ENCODE data around the gene RPL6. TPM values are rescaled to one million over a fixed set of nuclear protein-coding genes. Genes with fewer than 3 reads are reported as not detected.
"Not testable (repeated sequence)": the region's sequence is repeated elsewhere in the genome, so short reads cannot be mapped to it uniquely, and the experiment has no call there.

The RPL6 gene
- 1,000 to 10,000 TPM; 1,499 to 1,523 TPM for total RNA-seq
- 100 to 1,000 TPM; 646 to 758 (median 720) TPM for polyA plus RNA-seq
- total RNA-seq, result 1,048 to 1,884 (median 1,353) reads per million in 6 experiments

DNA sequence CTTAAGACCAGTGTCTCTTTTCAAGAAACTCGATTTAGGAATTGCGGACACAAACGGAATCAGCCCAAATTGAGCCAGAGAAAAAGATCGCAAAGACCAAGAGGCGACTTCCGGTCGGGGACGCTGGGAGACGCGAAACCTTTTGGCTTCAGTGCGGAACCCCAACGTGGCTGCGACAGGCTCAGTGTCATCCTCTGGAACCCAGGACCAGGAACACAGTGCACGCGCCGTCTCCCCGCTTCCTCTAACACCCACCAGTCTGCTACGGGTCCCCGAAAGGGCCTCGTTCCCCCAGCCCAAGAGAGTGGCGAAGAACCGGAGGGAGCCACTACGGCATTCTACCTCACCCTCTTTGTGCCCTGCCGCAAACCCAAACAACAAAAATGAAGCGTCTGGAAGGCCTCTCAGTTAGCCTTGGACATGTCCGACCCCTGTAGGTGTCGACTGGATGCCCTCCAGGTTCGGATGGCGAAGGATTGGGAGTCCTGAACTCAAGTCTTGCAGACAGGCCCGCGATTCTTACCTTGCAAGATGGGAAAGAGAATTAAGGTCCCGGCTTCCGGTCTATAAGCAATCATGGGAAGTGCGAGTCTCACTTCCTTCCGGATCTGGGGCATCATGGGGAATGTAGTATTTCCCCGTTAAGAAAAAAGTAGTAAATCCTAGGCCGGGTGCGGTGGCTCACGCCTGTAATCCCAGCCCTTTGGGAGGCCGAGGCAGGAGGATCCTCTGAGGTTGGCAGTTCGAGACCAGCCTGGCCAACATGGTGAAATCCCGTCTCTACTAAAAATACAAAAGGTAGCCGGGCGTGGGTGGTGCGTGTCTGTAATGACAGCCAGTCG lies at the start of gene RPL6:
Gene RPL6, minus strand, starts transcription at position 542 of the 842 bp plus-strand sequence. CDS start 949 bp downstream, outside the sequence.
- Mint-ChIP-seq H3K27me3 (no peaks in the 10 kb centered on the region), H3K9me3 (no peaks in the 10 kb centered on the region), H3K27ac (peak within 1 kb of the TSS; percentile 99 to 100 (median 100)), H3K36me3 (peaks cover 0 to 47% (median 7%) of the 10 kb centered on the region in 3 donors), H3K4me3 (peak within 1 kb of the TSS; percentile 100), H3K4me1 (peaks cover 23 to 46% (median 42%) of the 10 kb centered on the region in 4 donors)
- ATAC-seq, result peak; percentile 92 to 94
- peak; percentile 45 to 90 (median 78) for DNase-seq
- POLR2A ChIA-PET, result interaction anchor here (1.7 kb wide), 1 partner anchor 9 kb away, joined by 13 read pairs; the partner anchor contains the start of gene PTPN11

DNA sequence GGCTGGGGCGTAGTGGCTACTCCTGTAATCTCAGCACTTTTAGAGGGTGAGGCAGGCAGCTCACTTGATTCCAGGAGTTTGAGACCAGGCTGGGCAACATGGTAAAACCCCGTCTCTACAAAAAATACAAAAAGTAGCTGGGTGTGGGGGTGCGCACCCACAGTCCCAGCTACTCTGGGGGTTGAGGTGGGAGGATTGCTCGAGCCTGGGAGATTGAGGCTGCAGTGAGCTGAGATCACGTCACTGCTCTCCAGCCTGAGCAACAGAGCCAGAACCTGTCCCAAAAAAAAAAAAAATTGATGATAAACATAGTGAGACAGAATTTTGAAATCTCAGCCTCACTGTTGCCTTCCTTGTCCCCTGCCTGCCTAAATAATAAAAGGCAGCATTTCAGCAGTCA lies 49.3 kb upstream of the RPL6 start:
- Mint-ChIP-seq H3K4me3 (no peak overlapping the region), H3K9me3 (peaks cover 0 to 2% (median 0%) of the 10 kb centered on the region in 9 donors), H3K27ac (no peak overlapping the region), H3K4me1 (peaks cover 5 to 7% (median 6%) of the 10 kb centered on the region in 4 donors), H3K27me3 (no peaks in the 10 kb centered on the region), H3K36me3 (peaks cover 9 to 76% (median 39%) of the 10 kb centered on the region in 3 donors)
- DNase-seq, result no peak
- ATAC-seq, result no peak
- POLR2A ChIA-PET, result no interaction called here

DNA sequence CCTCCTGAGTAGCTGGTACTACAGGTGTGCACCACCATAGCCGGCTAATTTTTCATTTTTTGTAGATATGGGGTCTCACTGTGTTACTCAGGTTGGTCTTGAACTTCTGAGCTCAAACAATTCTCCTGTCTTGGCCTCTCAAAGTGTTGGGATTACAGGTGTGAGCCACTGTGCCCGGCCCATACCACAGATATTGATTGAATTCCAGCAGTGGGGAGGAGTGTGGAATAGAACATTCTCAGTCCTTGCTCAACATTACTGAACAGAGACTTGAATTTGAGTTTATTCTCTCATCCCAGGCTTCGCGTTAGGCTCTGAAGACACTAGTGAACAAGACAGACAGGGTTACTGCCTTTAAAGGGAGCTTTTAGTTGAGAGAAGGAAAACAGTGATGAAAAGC lies 48.9 kb upstream of the RPL6 start:
- Mint-ChIP-seq H3K4me1 (peaks cover 2 to 7% (median 5%) of the 10 kb centered on the region in 4 donors), H3K27me3 (no peaks in the 10 kb centered on the region), H3K9me3 (peaks cover 0 to 2% (median 0%) of the 10 kb centered on the region in 9 donors), H3K36me3 (peaks cover 9 to 79% (median 39%) of the 10 kb centered on the region in 3 donors), H3K27ac (no peak overlapping the region), H3K4me3 (no peak overlapping the region)
- no peak for DNase-seq
- POLR2A ChIA-PET, result no interaction called here
- ATAC-seq, result no peak

DNA sequence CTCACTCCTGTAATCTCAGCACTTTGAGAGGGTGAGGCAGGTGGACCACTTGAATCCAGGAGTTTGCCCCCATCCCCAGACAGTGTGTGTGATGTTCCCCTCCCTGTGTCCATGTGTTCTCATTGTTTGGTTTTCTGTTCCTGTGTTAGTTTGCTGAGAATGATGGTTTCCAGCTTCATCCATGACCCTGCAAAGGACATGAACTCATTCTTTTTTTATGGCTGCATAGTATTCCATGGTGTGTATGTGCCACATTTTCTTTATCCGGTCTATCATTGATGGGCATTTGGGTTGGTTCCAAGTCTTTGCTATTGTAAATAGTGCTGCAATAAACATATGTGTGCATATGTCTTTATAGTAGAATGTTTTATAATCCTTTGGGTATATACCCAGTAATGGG lies 47.7 kb upstream of the RPL6 start:
- DNase-seq, H3K4me1 Mint-ChIP-seq, POLR2A ChIA-PET, H3K27me3 Mint-ChIP-seq, ATAC-seq, H3K9me3 Mint-ChIP-seq, H3K4me3 Mint-ChIP-seq: not testable (repeated sequence)
- Mint-ChIP-seq H3K36me3 (peaks cover 9 to 83% (median 40%) of the 10 kb centered on the region in 3 donors), H3K27ac (peak overlapping the region in 1 of 10 donors; percentile 13)

DNA sequence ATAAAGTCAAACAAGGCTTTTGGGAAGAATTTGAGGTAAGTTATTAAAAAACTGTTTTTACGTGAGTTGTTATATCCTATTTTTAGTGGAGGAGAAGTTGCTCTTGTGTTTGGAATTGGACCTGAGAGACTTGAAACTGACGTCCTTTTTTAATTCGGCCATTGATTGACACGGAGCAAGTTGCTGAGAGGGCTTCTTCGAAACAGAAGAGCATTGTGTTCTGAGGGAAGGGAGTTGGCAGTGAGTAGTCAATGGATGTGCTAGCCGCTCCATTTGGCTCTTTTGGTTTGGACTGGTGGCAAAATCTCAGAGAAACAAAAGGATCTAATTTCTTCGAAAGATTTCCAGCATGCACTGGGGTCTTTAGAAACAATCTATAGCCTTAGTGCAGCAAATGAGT lies 46.6 kb upstream of the RPL6 start:
- H3K4me1 Mint-ChIP-seq, result peaks cover 0 to 6% (median 5%) of the 10 kb centered on the region in 4 donors
- H3K36me3 Mint-ChIP-seq, result peaks cover 9 to 82% (median 39%) of the 10 kb centered on the region in 3 donors
- ATAC-seq, result no peak
- no peak overlapping the region for H3K4me3 Mint-ChIP-seq
- H3K27me3 Mint-ChIP-seq, result no peaks in the 10 kb centered on the region
- POLR2A ChIA-PET, result no interaction called here
- H3K27ac Mint-ChIP-seq, result no peak overlapping the region
- peaks cover 0 to 2% (median 0%) of the 10 kb centered on the region in 9 donors for H3K9me3 Mint-ChIP-seq
- no peak for DNase-seq

DNA sequence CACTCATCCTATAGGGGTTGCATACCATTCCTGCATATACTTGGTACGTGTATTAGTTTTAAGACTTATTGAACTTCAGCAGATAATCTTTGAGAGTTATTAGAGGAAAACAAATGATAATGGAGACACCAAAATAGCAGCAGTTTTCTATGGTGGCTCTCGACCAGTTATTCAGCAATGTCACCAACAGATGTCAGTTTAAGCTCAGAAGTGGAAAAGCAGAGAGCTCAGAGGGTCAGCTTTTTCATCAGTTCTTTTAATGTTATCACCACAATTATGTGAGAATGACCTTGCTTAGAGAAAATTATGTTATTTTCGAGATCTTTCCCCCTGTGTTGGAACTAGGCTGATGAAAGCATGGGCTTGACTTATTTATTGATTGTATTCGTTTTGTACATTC lies 41.3 kb upstream of the RPL6 start:
- POLR2A ChIA-PET, result no interaction called here
- DNase-seq (no peak), ATAC-seq (no peak)
- H3K4me1 Mint-ChIP-seq, result peaks cover 3 to 12% (median 6%) of the 10 kb centered on the region in 4 donors
- H3K27me3 Mint-ChIP-seq, result no peaks in the 10 kb centered on the region
- no peaks in the 10 kb centered on the region for H3K9me3 Mint-ChIP-seq
- peaks cover 0 to 85% (median 13%) of the 10 kb centered on the region in 3 donors for H3K36me3 Mint-ChIP-seq
- H3K27ac Mint-ChIP-seq, result no peak overlapping the region
- no peak overlapping the region for H3K4me3 Mint-ChIP-seq

DNA sequence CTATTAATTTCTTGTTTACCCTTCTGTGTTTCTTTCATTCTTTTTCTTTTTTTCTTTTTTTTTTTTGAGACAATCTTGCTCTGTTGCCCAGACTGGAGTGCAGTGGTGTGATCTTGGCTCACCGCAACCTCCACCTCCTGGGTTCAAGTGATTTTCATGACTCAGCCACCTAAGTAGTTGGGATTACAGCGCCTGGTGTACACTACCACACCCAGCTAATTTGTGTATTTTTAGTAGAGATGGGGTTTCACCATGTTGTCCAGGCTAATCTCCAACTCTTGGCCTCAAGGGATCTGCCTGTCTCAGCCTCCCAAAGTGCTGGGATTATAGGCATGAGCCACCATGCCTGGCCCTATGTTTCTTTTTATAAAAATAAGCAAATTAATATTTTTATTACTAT lies 38.8 kb upstream of the RPL6 start:
- not testable (repeated sequence) for H3K4me3 Mint-ChIP-seq, H3K27ac Mint-ChIP-seq, ATAC-seq, H3K27me3 Mint-ChIP-seq, H3K9me3 Mint-ChIP-seq, DNase-seq
- Mint-ChIP-seq H3K4me1 (peaks cover 3 to 16% (median 10%) of the 10 kb centered on the region in 4 donors), H3K36me3 (peaks cover 0 to 70% (median 5%) of the 10 kb centered on the region in 3 donors)
- POLR2A ChIA-PET, result interaction anchor here (0.7 kb wide), 1 partner anchor 905 kb away, joined by 3 read pairs; no protein-coding TSS in a partner anchor

DNA sequence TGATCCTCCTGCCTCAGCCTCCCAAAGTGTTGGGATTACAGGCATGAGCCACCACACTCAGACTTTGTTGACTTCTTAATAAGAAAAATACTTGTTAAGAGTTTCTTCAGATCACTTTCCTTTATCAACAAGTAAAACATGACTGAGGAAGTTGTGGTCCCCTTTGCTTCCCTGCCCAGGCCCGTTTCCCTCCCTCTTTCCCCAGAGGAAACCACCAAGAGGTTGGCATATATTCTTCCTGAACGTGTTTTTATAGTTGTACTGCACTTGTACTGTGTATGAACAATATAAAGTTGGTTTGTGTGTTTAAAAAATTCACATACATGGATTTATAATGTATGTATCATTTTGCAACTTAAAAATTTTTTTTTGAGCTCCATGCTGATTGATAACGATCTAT lies 37.7 kb upstream of the RPL6 start:
- Mint-ChIP-seq H3K9me3 (no peaks in the 10 kb centered on the region), H3K27me3 (no peaks in the 10 kb centered on the region), H3K27ac (peak overlapping the region; percentile 14 to 90 (median 60)), H3K4me3 (peak overlapping the region in 2 of 10 donors; percentile 10 to 14), H3K4me1 (peaks cover 3 to 16% (median 10%) of the 10 kb centered on the region in 4 donors), H3K36me3 (peaks cover 0 to 62% (median 4%) of the 10 kb centered on the region in 3 donors)
- DNase-seq (no peak), ATAC-seq (no peak)
- POLR2A ChIA-PET, result no interaction called here

DNA sequence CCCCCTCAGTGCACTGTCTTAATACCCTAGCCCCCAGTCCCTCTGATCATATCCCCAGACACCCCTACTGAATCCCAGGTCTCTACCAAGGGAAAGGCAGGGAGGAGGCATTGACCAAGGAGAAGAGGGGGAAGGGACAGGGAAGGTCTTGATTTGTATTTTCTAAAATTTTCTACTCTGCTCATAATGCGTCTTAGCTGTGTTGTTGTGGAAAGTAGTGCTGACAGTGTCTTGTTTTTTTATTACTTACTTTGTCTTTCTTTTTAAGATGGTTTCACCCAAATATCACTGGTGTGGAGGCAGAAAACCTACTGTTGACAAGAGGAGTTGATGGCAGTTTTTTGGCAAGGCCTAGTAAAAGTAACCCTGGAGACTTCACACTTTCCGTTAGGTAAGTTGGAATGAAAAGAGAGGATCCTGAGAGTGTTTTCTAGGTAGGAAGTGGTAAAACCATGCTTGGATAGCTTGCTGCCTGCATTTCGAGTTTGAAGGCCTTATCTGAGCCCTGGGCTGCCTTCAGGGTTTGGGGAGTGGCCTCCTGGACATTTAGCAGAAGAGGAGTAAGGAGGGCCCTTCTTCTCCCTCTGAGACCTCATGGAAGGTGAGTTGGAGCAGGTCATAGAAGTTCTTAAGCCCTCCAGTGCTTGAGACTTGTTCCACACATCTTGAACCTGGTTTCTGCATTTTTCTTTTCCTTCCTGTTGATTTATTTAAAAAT lies 36.8 kb upstream of the RPL6 start:
- POLR2A ChIA-PET, result no interaction called here
- Mint-ChIP-seq H3K27ac (peak overlapping the region in 8 of 10 donors; percentile 6 to 90 (median 42)), H3K4me1 (peaks cover 3 to 16% (median 11%) of the 10 kb centered on the region in 4 donors), H3K27me3 (no peaks in the 10 kb centered on the region), H3K9me3 (no peaks in the 10 kb centered on the region), H3K36me3 (peaks cover 0 to 58% (median 2%) of the 10 kb centered on the region in 3 donors), H3K4me3 (no peak overlapping the region)
- ATAC-seq (no peak), DNase-seq (no peak)

DNA sequence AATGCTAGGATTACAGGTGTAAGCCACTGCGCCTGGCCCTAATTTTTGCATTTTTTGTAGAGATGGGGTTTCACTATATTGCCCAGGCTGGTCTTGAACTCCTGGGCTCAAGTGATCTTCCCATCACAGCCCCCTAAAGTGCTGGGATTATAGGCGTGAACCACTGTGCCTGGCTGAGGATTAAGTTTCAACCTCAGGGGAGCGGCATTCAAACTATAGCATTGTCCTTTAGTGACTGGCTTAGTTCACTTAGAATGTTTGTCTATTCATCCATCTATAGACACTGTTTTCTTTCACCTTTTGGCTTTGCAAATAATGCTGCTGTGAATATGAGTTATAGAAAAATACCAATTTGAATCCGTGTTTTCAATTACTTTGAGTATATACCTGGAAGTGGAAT lies 34.5 kb upstream of the RPL6 start:
- peaks cover 0 to 39% (median 0%) of the 10 kb centered on the region in 3 donors for H3K36me3 Mint-ChIP-seq
- POLR2A ChIA-PET, result no interaction called here
- no peaks in the 10 kb centered on the region for H3K27me3 Mint-ChIP-seq
- H3K4me3 Mint-ChIP-seq, result no peak overlapping the region
- no peak for ATAC-seq
- peaks cover 3 to 22% (median 11%) of the 10 kb centered on the region in 4 donors for H3K4me1 Mint-ChIP-seq
- no peaks in the 10 kb centered on the region for H3K9me3 Mint-ChIP-seq
- DNase-seq, result no peak
- no peak overlapping the region for H3K27ac Mint-ChIP-seq

DNA sequence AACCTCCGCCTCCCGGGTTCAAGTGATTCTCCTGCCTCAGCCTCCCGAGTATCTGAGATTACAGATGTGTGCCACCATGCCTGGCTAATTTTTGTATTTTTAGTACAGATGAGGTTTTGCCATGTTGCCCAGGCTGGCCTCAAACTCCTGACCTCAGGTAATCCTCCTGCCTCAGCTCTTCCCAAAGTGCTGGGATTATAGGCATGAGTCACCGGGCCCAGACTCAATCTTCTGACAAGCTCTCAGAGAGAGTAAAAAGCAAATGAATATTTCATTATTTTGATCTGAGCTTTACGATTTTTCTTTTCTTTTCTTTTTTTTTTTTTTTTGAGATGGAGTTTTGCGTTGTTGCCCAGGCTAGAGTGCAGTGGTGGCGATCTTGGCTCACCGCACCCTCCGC lies 31.2 kb upstream of the RPL6 start:
- peaks cover 2 to 31% (median 14%) of the 10 kb centered on the region in 4 donors for H3K4me1 Mint-ChIP-seq
- not testable (repeated sequence) for H3K36me3 Mint-ChIP-seq, ATAC-seq, H3K9me3 Mint-ChIP-seq, H3K4me3 Mint-ChIP-seq, DNase-seq, H3K27me3 Mint-ChIP-seq
- peak overlapping the region in 2 of 10 donors; percentile 45 to 60 for H3K27ac Mint-ChIP-seq
- POLR2A ChIA-PET, result interaction anchor here (0.7 kb wide), 1 partner anchor 20 kb away, joined by 4 read pairs; no protein-coding TSS in a partner anchor

DNA sequence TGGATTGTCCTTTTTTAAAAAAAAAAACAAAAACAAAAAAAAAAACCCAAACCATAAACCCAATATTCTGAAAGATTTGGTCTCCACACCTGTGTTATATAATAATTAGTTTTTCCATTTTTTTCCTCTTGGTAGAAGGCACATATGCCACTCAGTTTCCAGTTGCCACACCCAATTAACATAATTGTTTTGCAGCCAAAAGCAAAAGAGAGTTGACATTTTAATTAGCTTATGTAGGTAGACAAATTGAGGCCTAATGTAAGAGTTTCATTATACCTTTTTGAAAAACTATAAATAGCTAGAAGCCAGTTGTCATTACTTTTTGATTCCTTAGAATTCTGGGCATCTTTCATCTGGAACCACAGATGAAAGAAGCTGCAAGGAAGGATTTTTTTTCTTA lies 30.4 kb upstream of the RPL6 start:
- ATAC-seq (no peak), DNase-seq (no peak)
- no peaks in the 10 kb centered on the region for H3K9me3 Mint-ChIP-seq
- no peak overlapping the region for H3K4me3 Mint-ChIP-seq
- peaks cover 0 to 7% (median 0%) of the 10 kb centered on the region in 3 donors for H3K36me3 Mint-ChIP-seq
- H3K27me3 Mint-ChIP-seq, result no peaks in the 10 kb centered on the region
- H3K27ac Mint-ChIP-seq, result peak overlapping the region in 1 of 10 donors; percentile 25
- peaks cover 4 to 35% (median 14%) of the 10 kb centered on the region in 4 donors for H3K4me1 Mint-ChIP-seq
- POLR2A ChIA-PET, result interaction anchor here (0.7 kb wide), 1 partner anchor 582 kb away, joined by 4 read pairs; no protein-coding TSS in a partner anchor

Data from naive thymus-derived CD8-positive, alpha-beta T cell (primary cell).